Measurements from ENCODE around the gene CCDC69. TPM values are rescaled to one million over a fixed set of nuclear protein-coding genes. Genes with fewer than 3 reads are reported as not detected.

The CCDC69 gene
- total RNA-seq, 1 experiment from 2014 or later: 5.1 TPM

GRCh38 chr5:151139646-151140045, 84.2 kb downstream of the CCDC69 start:
- no peak for DNase-seq
- ChIA-PET CTCF (no interaction called here), POLR2A (no interaction called here)
- Mint-ChIP-seq H3K27me3 (ENCODE audit: insufficient read depth, unreplicated experiment) (no peaks in the 10 kb centered on the region), H3K4me1 (ENCODE audit: low read depth, unreplicated experiment) (no peaks in the 10 kb centered on the region), H3K9me3 (ENCODE audit: unreplicated experiment) (no peaks in the 10 kb centered on the region), H3K36me3 (ENCODE audit: insufficient read depth, unreplicated experiment) (peaks cover 6% of the 10 kb centered on the region), H3K27ac (ENCODE audit: unreplicated experiment) (no peak overlapping the region), H3K4me3 (ENCODE audit: unreplicated experiment) (no peak overlapping the region)
- no peaks in the 10 kb centered on the region for H3K4me1 ChIP-seq
- H3K27me3 ChIP-seq (replicated peaks; ENCODE audit: control insufficient read depth, insufficient read depth, low read length): no peaks in the 10 kb centered on the region
- no peaks in the 10 kb centered on the region for H3K36me3 ChIP-seq (ENCODE audit: control insufficient read depth, insufficient read depth, low read length)
- H3K4me3 ChIP-seq (ENCODE audit: low read depth, low read length): no peak overlapping the region
- no peak for TF ChIP-seq CTCF (IDR thresholded peaks at IDR 0.05; ENCODE audit: insufficient read depth in 1 of 2, low read depth in 1 of 2, low read length in 1 of 2, severe bottlenecking in 1 of 2, unreplicated experiment in 1 of 2)
- no TSS peak for BruUV-seq (replicated peaks)
- no peaks in the 10 kb centered on the region for H3K9me3 ChIP-seq
- intact Hi-C loops (cut with micrococcal nuclease; ENCODE audit: unreplicated experiment): no loop called here

GRCh38 chr5:151139015-151139414, 84.9 kb downstream of the CCDC69 start:
- no peaks in the 10 kb centered on the region for H3K27me3 ChIP-seq (replicated peaks; ENCODE audit: control insufficient read depth, insufficient read depth, low read length)
- no peak overlapping the region for H3K4me3 Mint-ChIP-seq (ENCODE audit: unreplicated experiment)
- no peaks in the 10 kb centered on the region for H3K27me3 Mint-ChIP-seq (ENCODE audit: insufficient read depth, unreplicated experiment)
- no peaks in the 10 kb centered on the region for H3K9me3 ChIP-seq
- H3K27ac Mint-ChIP-seq (ENCODE audit: unreplicated experiment): no peak overlapping the region
- no peak for DNase-seq
- H3K9me3 Mint-ChIP-seq (ENCODE audit: unreplicated experiment): no peaks in the 10 kb centered on the region
- BruUV-seq (replicated peaks): no TSS peak
- ChIA-PET POLR2A (no interaction called here), CTCF (no interaction called here)
- H3K36me3 Mint-ChIP-seq (ENCODE audit: insufficient read depth, unreplicated experiment): peaks cover 6% of the 10 kb centered on the region
- no peaks in the 10 kb centered on the region for H3K4me1 ChIP-seq
- H3K4me1 Mint-ChIP-seq (ENCODE audit: low read depth, unreplicated experiment): no peaks in the 10 kb centered on the region
- intact Hi-C loops (cut with micrococcal nuclease; ENCODE audit: unreplicated experiment): no loop called here
- TF ChIP-seq CTCF (IDR thresholded peaks at IDR 0.05; ENCODE audit: insufficient read depth in 1 of 2, low read depth in 1 of 2, low read length in 1 of 2, severe bottlenecking in 1 of 2, unreplicated experiment in 1 of 2): no peak
- H3K4me3 ChIP-seq (ENCODE audit: low read depth, low read length): no peak overlapping the region
- no peaks in the 10 kb centered on the region for H3K36me3 ChIP-seq (ENCODE audit: control insufficient read depth, insufficient read depth, low read length)

GRCh38 chr5:151138114-151138513, 85.8 kb downstream of the CCDC69 start:
- H3K9me3 Mint-ChIP-seq (ENCODE audit: unreplicated experiment): no peaks in the 10 kb centered on the region
- no peaks in the 10 kb centered on the region for H3K4me1 Mint-ChIP-seq (ENCODE audit: low read depth, unreplicated experiment)
- no peak overlapping the region for H3K4me3 ChIP-seq (ENCODE audit: low read depth, low read length)
- peaks cover 6% of the 10 kb centered on the region for H3K36me3 Mint-ChIP-seq (ENCODE audit: insufficient read depth, unreplicated experiment)
- no peaks in the 10 kb centered on the region for H3K4me1 ChIP-seq
- intact Hi-C loops (cut with micrococcal nuclease; ENCODE audit: unreplicated experiment): no loop called here
- no peak for TF ChIP-seq CTCF (IDR thresholded peaks at IDR 0.05; ENCODE audit: insufficient read depth in 1 of 2, low read depth in 1 of 2, low read length in 1 of 2, severe bottlenecking in 1 of 2, unreplicated experiment in 1 of 2)
- ChIA-PET CTCF (no interaction called here), POLR2A (interaction anchor here (0.5 kb wide), 1 partner anchor 16 kb away, joined by 3 read pairs; no protein-coding TSS in a partner anchor)
- no peak for DNase-seq
- no peak overlapping the region for H3K27ac Mint-ChIP-seq (ENCODE audit: unreplicated experiment)
- no peak overlapping the region for H3K4me3 Mint-ChIP-seq (ENCODE audit: unreplicated experiment)
- H3K9me3 ChIP-seq: no peaks in the 10 kb centered on the region
- no peaks in the 10 kb centered on the region for H3K27me3 ChIP-seq (replicated peaks; ENCODE audit: control insufficient read depth, insufficient read depth, low read length)
- no peaks in the 10 kb centered on the region for H3K36me3 ChIP-seq (ENCODE audit: control insufficient read depth, insufficient read depth, low read length)
- no TSS peak for BruUV-seq (replicated peaks)
- H3K27me3 Mint-ChIP-seq (ENCODE audit: insufficient read depth, unreplicated experiment): no peaks in the 10 kb centered on the region
